DOHH2 (cell line): Measurements from ENCODE around the gene HSH2D.

Source experiments
- EZH2phosphoT487 ChIP-seq: fragments of 200-600 bp; sonication (generic); IDR thresholded peaks from 2 replicates; pipeline ENCODE4 v1.6.1; 2017; ENCODE audit warnings: borderline replicate concordance, mild to moderate bottlenecking, antibody characterized with exemption, low read length, moderate library complexity, mixed read lengths
- TF ChIP-seq, protein P1 (sequence below): fragments of 200-600 bp; sonication (generic); IDR thresholded peaks from one replicate; pipeline ENCODE4 v1.5.1; 2014; ENCODE audit warnings: antibody characterized with exemption, mild to moderate bottlenecking, low read depth, low read length; ENCODE audit not compliant: poor library complexity, severe bottlenecking

DNA sequence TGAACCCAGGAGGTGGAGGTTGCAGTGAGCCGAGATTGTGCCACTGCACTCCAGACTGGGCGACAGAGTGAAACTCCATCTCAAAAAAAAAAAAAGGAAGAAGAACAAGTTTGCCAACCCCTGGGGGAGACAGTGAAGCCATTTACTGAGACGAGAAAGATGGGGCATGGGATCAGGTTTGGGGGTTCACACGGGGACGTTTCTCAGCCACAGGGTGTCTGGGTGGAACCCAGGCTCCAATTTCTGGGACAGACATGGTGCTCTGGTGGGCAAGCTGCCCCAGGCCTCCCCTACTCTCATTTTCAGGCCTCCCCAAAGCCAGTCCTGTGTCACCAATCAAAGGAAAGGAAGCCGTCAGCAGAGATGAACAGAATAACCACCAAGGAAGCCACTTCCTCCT, 13.4 kb downstream of the HSH2D start:
- TF ChIP-seq, protein P1, sequence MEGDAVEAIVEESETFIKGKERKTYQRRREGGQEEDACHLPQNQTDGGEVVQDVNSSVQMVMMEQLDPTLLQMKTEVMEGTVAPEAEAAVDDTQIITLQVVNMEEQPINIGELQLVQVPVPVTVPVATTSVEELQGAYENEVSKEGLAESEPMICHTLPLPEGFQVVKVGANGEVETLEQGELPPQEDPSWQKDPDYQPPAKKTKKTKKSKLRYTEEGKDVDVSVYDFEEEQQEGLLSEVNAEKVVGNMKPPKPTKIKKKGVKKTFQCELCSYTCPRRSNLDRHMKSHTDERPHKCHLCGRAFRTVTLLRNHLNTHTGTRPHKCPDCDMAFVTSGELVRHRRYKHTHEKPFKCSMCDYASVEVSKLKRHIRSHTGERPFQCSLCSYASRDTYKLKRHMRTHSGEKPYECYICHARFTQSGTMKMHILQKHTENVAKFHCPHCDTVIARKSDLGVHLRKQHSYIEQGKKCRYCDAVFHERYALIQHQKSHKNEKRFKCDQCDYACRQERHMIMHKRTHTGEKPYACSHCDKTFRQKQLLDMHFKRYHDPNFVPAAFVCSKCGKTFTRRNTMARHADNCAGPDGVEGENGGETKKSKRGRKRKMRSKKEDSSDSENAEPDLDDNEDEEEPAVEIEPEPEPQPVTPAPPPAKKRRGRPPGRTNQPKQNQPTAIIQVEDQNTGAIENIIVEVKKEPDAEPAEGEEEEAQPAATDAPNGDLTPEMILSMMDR, result no peak
- no peak for TF ChIP-seq EZH2phosphoT487
